Sigmoid colon (tissue), 7 donors: ENCODE results near the gene DIPK1C. TPM values are rescaled to one million over a fixed set of nuclear protein-coding genes. Genes with fewer than 3 reads are reported as not detected.
A peak's percentile ranks its signal among the peaks of the same experiment; 100 is the strongest.

ENCODE experiments used
- DNase-seq: peaks from one replicate; pipeline ENCODE4 v3.0.0-alpha.2; 2019
- H3K27ac ChIP-seq, 4 donors: fragments of 200-600 bp; sonication (generic); one replicate each; pipeline ENCODE4 v1.5.1; 2016 to 2019; ENCODE audit warnings: mild to moderate bottlenecking in 1 of 4
- H3K27me3 ChIP-seq, 3 donors: fragments of 200-600 bp; sonication (generic); one replicate each; pipeline ENCODE4 v1.5.1; 2019; ENCODE audit warnings: mild to moderate bottlenecking in 1 of 3
- H3K36me3 ChIP-seq, 4 donors: fragments of 200-600 bp; sonication (generic); one replicate each; pipeline ENCODE4 v1.5.1; 2016 to 2019
- H3K4me1 ChIP-seq, 4 donors: fragments of 200-600 bp; sonication (generic); one replicate each; pipeline ENCODE4 v1.5.1; 2017 to 2019
- H3K4me3 ChIP-seq, 4 donors: fragments of 200-600 bp; sonication (generic); one replicate each; pipeline ENCODE4 v1.5.1; 2017 to 2019; ENCODE audit warnings: mild to moderate bottlenecking in 2 of 4, moderate library complexity in 1 of 4
- H3K9me3 ChIP-seq, 4 donors: fragments of 200-600 bp in 3 of 4; sonication (generic) in 3 of 4; one replicate each; pipeline versions ENCODE4 v1.5.1 to v1.6.1; 2013 to 2019
- EP300 ChIP-seq, 4 donors: sonication (generic); formaldehyde crosslinking; IDR thresholded peaks; one replicate each; pipeline ENCODE4 v1.6.1; 2017; ENCODE audit warnings: antibody characterized with exemption in 4 of 4
- POLR2A ChIP-seq, 2 donors: fragments of 450-650 bp; IDR thresholded peaks; one replicate each; pipeline ENCODE4 v1.6.1; 2016; ENCODE audit warnings: antibody characterized with exemption in 2 of 2, mild to moderate bottlenecking in 2 of 2, moderate library complexity in 2 of 2
- POLR2AphosphoS5 ChIP-seq, 4 donors: sonication (generic); formaldehyde crosslinking; IDR thresholded peaks; one replicate each; pipeline ENCODE4 v1.6.1; 2017; ENCODE audit warnings: antibody characterized with exemption in 4 of 4
- WGBS, 2 donors: extraction: QIAGEN DNeasy Blood & Tissue Kit; methylation state at CpG; one replicate each; pipeline ENCODE4 v1.1.7; 2013; 5-methylcytosine and 5-hydroxymethylcytosine counted together
- intact Hi-C: fragments of 100-400 bp; cut with DNase I; formaldehyde crosslinking; loops from one replicate; pipeline ENCODE4 v1.15.1; 2023
- polyA plus RNA-seq, 3 donors: library from polyadenylated mRNA; stranded (reverse); fragments of 200-250 nt; gene quantifications; one replicate each; pipeline ENCODE4 v1.2.3, GENCODE V29; 2013
- total RNA-seq, 4 donors: library from RNA; depleted of rRNA; stranded (reverse); fragments of >200 nt; gene quantifications; one replicate each; pipeline ENCODE4 v1.1.0, GENCODE V29; 2016
- TF ChIP-seq, protein P1 (sequence below), 4 experiments: fragments of 450-650 bp in 3 of 4; fragments of 200-600 bp in 1 of 4; IDR thresholded peaks; one replicate each; pipeline ENCODE4 v1.5.1; 2016 to 2019; ENCODE audit warnings: antibody characterized with exemption in 4 of 4, mild to moderate bottlenecking in 3 of 4, moderate library complexity in 2 of 4
- donor health status: healthy with polysubstance abuse.
- donor health status: Bipolar disorder and iron deficiency.
- donor health status: healthy.

The DIPK1C gene
- total and polyA plus RNA-seq, 7 donors, result 0.48 to 1.1 (median 0.95) TPM; not detected in 3

GRCh38 chr18:74476140-74476539, 19.0 kb upstream of the DIPK1C start:
- intact Hi-C loops, result loop anchor here (5.0 kb wide), 1 partner anchor 124 kb away; no protein-coding TSS in a partner anchor
- Histone ChIP-seq H3K27me3 (no peaks in the 10 kb centered on the region), H3K27ac (no peak overlapping the region), H3K4me1 (no peaks in the 10 kb centered on the region), H3K9me3 (no peaks in the 10 kb centered on the region), H3K4me3 (no peak overlapping the region), H3K36me3 (no peaks in the 10 kb centered on the region)
- no peak for DNase-seq
- TF ChIP-seq, protein P1, sequence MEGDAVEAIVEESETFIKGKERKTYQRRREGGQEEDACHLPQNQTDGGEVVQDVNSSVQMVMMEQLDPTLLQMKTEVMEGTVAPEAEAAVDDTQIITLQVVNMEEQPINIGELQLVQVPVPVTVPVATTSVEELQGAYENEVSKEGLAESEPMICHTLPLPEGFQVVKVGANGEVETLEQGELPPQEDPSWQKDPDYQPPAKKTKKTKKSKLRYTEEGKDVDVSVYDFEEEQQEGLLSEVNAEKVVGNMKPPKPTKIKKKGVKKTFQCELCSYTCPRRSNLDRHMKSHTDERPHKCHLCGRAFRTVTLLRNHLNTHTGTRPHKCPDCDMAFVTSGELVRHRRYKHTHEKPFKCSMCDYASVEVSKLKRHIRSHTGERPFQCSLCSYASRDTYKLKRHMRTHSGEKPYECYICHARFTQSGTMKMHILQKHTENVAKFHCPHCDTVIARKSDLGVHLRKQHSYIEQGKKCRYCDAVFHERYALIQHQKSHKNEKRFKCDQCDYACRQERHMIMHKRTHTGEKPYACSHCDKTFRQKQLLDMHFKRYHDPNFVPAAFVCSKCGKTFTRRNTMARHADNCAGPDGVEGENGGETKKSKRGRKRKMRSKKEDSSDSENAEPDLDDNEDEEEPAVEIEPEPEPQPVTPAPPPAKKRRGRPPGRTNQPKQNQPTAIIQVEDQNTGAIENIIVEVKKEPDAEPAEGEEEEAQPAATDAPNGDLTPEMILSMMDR (IDR thresholded peaks at IDR 0.05), result peak in 3 of 4 experiments; percentile 38 to 59 (median 46)
- TF ChIP-seq POLR2AphosphoS5 (IDR thresholded peaks at IDR 0.05), result no peak
- 58 to 81% methylated on average over 6 of the region's 6 CpGs for WGBS, 2 donors

GRCh38 chr18:74473976-74474640, 17.0 kb upstream of the DIPK1C start:
- no peak for DNase-seq
- peaks cover 0 to 4% (median 3%) of the 10 kb centered on the region in 4 donors for H3K4me1 ChIP-seq
- H3K36me3 ChIP-seq, result no peaks in the 10 kb centered on the region
- H3K4me3 ChIP-seq, result no peak overlapping the region
- 81 to 89% methylated on average over 3 of the region's 3 CpGs for WGBS, 2 donors
- H3K27me3 ChIP-seq, result no peaks in the 10 kb centered on the region
- TF ChIP-seq EP300 (IDR thresholded peaks at IDR 0.05), result no peak
- TF ChIP-seq, protein P1 (IDR thresholded peaks at IDR 0.05), result no peak
- no peak for TF ChIP-seq POLR2A (IDR thresholded peaks at IDR 0.05)
- TF ChIP-seq POLR2AphosphoS5 (IDR thresholded peaks at IDR 0.05), result no peak
- no peak overlapping the region for H3K27ac ChIP-seq
- intact Hi-C loops, result no loop called here
- H3K9me3 ChIP-seq, result no peaks in the 10 kb centered on the region

- no peak for DNase-seq
- TF ChIP-seq, protein P1 (IDR thresholded peaks at IDR 0.05), result no peak
- no peak for TF ChIP-seq POLR2A (IDR thresholded peaks at IDR 0.05)
- TF ChIP-seq POLR2AphosphoS5 (IDR thresholded peaks at IDR 0.05), result no peak
- TF ChIP-seq EP300 (IDR thresholded peaks at IDR 0.05), result no peak
- Histone ChIP-seq H3K4me3 (no peak overlapping the region), H3K27me3 (no peaks in the 10 kb centered on the region), H3K27ac (no peak overlapping the region), H3K4me1 (peaks cover 0 to 18% (median 16%) of the 10 kb centered on the region in 4 donors), H3K36me3 (no peaks in the 10 kb centered on the region), H3K9me3 (no peaks in the 10 kb centered on the region)
- WGBS, 2 donors, result 83 to 86% methylated on average over 2 of the region's 2 CpGs
- intact Hi-C loops, result no loop called here
These were observed 15.2 kb upstream of the DIPK1C start for GRCh38 chr18:74472312-74472711.

- Histone ChIP-seq H3K27ac (peak overlapping the region in 3 of 4 donors; percentile 18 to 69 (median 47)), H3K4me1 (peaks cover 0 to 18% (median 16%) of the 10 kb centered on the region in 4 donors), H3K4me3 (no peak overlapping the region), H3K36me3 (no peaks in the 10 kb centered on the region), H3K9me3 (no peaks in the 10 kb centered on the region), H3K27me3 (no peaks in the 10 kb centered on the region)
- no peak for DNase-seq
- 34 to 67% methylated on average over 3 of the region's 3 CpGs for WGBS, 2 donors
- intact Hi-C loops, result no loop called here
- no peak for TF ChIP-seq POLR2A (IDR thresholded peaks at IDR 0.05)
- TF ChIP-seq, protein P1 (IDR thresholded peaks at IDR 0.05), result no peak
- TF ChIP-seq POLR2AphosphoS5 (IDR thresholded peaks at IDR 0.05), result peak in 2 of 4 donors; percentile 7 to 40
These were observed 11.5 kb upstream of the DIPK1C start for GRCh38 chr18:74468547-74469061.
